ENCODE results near the gene DDC.

DDC gene, protein sequence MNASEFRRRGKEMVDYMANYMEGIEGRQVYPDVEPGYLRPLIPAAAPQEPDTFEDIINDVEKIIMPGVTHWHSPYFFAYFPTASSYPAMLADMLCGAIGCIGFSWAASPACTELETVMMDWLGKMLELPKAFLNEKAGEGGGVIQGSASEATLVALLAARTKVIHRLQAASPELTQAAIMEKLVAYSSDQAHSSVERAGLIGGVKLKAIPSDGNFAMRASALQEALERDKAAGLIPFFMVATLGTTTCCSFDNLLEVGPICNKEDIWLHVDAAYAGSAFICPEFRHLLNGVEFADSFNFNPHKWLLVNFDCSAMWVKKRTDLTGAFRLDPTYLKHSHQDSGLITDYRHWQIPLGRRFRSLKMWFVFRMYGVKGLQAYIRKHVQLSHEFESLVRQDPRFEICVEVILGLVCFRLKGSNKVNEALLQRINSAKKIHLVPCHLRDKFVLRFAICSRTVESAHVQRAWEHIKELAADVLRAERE

GRCh38 chr7:50564640-50565558, at the start of gene DDC:
TSS of gene DDC (minus strand) at chr7:50565405. CDS start at chr7:50544085, 21,320 bp downstream.
- DNase-seq = no peak

DNA sequence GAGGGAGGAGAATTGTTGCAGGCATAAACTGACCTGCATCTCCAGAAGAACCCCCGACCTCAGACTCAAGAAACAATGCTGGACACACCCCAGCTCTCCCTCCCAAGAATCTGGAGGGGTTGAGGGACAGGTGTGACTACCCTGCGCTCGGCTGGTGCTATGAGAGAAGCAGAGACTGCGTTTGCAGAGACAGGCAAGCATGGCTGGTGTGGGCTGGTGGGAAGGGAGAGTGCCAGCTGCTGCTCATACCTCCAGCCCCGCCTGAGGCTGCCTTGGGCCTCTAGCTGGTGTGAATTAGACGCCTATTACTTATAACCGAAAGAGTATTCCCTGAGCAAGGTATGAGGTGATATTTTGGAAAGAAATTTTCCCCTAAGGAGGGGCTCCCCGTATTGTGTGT, 48.3 kb upstream of the DDC start:
- no peak for DNase-seq

GRCh38 chr7:50612704-50613103, 47.5 kb upstream of the DDC start:
- DNase-seq = no peak

GRCh38 chr7:50610521-50611277, 45.5 kb upstream of the DDC start:
- peak; percentile 52 for DNase-seq

GRCh38 chr7:50608196-50608906, 43.1 kb upstream of the DDC start:
- no peak for DNase-seq

DNA sequence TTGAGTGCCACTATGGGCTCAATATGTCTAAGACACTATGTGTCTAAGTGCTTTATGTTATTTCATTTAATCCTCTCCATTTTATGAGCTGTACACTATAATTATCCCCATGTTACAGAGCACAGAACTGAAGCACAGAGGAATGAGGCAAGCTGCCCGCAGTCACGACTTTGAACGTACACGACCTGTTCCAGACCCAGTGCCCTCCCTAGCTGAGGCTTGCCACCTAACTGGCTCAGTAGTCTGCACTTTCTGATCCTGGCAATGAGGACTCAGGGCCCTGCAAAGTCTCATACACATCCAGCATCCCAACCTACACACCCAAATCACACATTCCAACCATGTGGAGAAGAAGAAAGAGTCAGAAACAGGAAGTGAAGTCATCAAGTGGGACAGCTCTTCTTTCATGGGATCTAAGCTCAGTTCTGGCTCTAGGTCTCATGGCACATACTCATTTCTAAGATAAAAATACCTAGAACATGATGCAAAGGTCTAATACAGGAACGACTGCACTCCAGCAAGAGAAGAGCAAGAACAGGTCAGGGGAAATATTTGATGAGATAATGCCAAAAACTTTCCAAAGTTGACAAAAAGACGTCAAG, 42.4 kb upstream of the DDC start:
- DNase-seq = no peak

- no peak for DNase-seq
These were observed 39.9 kb upstream of the DDC start for GRCh38 chr7:50605059-50605458.

DNA sequence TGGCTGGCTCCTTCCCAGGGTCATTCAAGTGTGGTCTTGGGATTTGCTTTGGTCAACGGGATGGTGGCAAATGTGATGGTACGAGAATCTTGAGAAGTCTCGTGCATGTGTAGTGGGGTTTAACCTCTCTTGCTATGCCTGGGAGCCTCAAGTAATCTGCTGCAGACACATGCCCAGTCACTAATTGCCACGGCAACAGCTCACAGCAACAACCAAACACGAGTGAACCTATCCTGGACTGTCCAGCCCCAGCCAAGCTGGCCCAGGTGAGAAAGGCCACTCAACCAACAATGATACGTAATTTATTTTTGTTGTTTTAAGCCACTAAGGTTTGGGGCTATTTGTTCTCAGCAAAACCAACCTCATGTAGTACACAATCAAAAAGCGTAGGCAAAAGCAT, 38.1 kb upstream of the DDC start:
- DNase-seq = no peak

DNA sequence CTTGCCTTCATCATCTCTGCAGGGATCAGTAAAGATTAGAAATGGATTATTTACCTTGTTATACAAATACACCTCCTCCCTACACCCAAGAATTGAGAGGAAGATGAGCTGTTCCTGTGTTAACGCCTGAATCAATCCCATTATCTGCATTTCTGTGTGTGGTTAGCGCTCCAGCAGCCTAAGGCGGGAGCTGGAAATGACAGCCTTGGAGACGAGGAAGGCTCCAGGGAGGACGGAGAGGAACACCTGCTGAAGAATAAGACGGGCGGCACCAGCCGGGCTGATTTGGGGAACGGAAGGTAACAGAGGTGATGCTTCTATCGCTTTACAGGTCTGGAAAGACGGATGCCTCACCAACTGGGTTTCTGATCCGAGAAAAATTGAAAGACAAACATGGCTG, 34.2 kb upstream of the DDC start:
- no peak for DNase-seq

DNA sequence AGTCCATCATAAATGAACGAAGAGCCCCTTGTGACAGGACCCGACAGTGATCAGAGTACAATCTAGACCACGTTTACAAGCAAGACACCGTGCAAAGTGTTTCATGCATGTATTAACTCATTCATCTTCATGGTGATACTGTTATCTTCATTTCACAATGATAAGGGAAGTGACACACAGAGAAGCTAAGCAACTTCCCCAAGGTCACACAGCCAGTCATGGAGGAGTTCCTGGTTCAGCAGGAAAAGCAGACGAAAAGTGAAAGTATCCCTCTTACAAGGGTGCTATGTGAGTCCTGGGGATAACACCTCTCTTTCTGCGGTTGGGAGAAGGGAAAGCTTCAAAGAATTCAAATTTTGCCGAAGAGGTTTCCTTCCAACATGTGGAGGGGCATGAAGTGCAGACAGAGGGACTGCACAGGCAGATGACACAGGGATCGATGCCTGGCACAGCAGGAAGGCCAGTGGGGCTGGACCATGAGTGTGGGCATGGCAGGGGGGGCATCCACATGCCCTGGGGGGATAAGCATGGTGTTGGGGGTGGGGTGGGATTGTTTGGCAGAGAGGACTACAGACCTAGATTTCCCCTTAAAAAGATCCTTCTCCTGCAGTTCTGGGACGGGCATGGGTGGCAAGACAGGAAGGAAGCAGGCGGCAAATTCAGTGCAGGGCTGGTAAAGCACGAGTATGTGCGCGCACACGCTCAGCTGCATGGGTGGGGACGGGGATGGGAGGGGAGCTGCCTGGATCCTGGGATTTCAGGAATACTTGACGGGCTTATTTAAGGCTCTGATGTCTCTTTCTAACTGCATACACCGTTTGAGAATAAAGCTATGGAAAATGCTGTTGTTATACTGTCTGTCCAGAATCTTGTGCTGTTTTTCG, 33.5 kb upstream of the DDC start:
- no peak for DNase-seq

GRCh38 chr7:50596484-50596883, 31.3 kb upstream of the DDC start:
- DNase-seq = no peak

- peak; percentile 30 for DNase-seq
These were observed 30.4 kb upstream of the DDC start for GRCh38 chr7:50595491-50596102.

DNA sequence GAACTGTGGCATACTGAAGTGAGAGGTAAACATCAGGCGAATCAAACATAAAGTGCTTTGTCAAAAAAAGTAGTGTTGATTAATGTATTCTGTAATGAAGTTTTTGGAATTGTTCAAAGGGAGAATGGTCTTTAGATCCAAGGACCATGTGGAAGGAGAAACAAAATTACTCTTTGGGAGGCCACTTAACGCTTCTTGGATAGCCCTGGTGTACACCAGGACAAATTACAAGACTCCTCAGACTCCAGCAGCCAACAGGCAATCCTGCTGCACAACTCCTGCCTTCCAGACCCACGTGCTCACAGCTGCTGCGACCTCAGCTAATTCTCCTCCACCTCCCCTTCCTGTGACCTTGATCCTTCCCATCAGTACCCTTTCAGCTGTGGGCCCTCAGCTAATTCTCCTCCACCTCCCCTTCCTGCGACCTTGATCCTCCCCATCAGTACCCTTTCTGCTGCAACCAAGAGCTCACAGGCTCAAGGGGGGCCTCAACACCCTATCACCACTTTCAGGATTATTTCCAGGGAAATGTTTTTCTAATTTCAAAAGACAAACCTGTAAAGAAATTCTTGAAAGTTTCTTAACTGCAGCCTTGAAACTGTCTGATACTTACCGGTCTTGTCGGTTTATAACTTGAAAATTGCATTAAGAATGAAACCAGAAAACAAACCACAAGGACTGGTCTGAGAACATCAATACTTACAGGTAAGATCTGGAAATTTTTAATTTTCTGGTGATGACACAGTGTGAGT, 29.7 kb upstream of the DDC start:
- DNase-seq = no peak

- DNase-seq = peak; percentile 8
These were observed 28.9 kb upstream of the DDC start for GRCh38 chr7:50594136-50594535.

DNA sequence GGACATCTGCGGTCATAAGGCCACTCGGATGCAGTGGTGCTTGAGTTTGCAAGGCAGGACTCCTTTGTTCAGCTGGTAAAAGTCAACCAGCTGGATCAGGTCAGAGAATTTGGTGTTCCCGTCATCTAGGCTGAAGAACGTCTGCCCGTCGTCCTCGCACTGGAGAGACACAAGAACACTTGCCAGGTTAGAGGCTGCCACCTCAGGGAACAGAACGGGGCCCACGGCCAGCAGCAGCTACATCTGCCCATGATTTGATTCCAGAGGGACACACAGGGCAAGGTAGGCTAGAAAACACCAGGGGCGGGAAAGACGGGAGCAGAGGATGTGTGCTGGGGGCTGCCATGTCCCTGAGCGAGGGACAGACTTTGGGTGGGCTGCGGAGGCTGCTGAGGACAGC, 27.7 kb upstream of the DDC start:
- no peak for DNase-seq

- DNase-seq = no peak
These were observed 26.6 kb upstream of the DDC start for GRCh38 chr7:50591480-50592438.

GRCh38 chr7:50591098-50591479, 25.9 kb upstream of the DDC start:
- no peak for DNase-seq

DNA sequence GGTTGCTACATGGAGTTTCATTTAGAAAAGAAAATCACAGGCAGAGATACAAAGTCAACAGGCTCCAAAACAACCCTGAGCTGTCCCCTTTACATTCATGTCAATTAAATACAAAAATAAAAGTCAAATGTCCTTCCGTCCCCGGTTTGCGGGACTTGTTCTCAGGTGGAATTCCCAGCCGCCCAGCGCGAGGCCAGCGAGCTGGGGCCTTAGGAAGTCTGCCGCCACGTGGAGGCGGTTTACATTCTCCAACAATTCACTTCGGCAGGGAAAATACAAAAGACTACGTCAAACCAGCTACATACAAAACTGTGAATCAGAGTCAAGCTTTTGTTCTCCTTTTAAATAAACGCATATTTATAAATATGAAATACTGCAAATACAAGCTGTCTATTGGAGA, 25.3 kb upstream of the DDC start:
- DNase-seq = no peak
